Amniotic epithelial cell (primary cell): ENCODE data around the gene IDUA.

Source experiments
- DNase-seq: peaks from one replicate; pipeline ENCODE4 v3.0.0-alpha.2; 2010; ENCODE audit warnings: low read depth

Gene IDUA

GRCh38 chr4:956531-957230 lies 30.2 kb upstream of the IDUA start:
- no peak for DNase-seq

DNA sequence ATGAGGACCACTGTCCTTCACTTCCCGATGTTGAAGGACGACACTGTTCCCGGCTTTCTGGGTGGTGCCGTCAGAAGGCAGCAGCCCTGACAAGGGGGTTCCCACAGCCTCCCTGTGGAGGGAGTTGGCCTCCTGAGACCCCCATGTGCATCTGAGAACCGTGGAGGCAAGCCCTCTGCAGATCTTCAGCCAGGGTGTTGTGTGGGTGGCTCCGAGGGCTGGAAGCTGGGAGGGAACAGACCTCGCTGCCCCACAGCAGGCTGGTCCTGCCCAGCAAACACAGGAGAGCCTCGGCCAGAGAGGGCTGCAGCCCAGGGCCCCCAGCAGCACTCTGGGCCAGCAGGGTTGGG lies 29.6 kb upstream of the IDUA start:
- no peak for DNase-seq

GRCh38 chr4:957581-958313 lies 29.1 kb upstream of the IDUA start:
- DNase-seq: no peak

GRCh38 chr4:958314-958665 lies 28.6 kb upstream of the IDUA start:
- no peak for DNase-seq

GRCh38 chr4:958696-959337 lies 28.0 kb upstream of the IDUA start:
- no peak for DNase-seq

DNA sequence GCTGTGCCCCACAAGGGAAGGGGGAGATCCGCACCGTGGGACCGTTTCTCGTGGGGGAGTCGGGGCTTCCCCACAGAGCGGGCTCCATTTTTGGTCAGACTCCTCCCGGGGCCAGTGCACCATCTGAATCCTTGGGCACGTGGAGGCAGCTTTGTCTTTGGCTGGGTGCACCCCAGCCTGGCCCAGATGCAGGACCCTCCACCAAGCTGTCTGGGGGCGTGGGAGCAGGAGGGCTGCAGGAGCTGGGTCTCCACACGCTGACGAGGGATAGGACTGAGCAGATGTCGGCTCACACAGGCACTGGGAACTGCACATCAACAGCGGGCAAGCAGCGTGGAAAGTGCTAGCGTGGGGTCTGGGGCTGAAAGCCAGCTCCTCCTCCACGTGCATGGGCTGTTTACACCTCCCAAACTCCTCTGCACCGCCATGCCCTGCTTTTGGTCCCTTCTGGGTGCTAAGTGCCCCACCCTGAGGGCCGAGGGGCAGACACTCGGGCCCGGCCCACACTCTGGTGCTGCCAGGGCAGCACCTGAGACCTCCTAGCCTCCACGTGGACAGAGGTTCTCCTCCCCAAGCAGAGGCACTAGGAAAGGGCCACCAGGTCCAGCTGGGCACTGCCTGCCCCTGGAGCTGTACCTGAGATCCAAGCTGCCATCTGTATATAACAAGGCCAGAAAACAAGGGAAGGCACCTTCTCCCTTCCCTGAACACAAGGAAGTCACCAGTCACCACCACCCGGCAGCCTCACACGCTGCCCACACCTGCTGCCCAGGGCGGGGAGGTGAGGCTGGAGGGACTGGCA lies 27.3 kb upstream of the IDUA start:
- DNase-seq: no peak

- DNase-seq: no peak
These were observed 26.7 kb upstream of the IDUA start for GRCh38 chr4:960140-960635.

DNA sequence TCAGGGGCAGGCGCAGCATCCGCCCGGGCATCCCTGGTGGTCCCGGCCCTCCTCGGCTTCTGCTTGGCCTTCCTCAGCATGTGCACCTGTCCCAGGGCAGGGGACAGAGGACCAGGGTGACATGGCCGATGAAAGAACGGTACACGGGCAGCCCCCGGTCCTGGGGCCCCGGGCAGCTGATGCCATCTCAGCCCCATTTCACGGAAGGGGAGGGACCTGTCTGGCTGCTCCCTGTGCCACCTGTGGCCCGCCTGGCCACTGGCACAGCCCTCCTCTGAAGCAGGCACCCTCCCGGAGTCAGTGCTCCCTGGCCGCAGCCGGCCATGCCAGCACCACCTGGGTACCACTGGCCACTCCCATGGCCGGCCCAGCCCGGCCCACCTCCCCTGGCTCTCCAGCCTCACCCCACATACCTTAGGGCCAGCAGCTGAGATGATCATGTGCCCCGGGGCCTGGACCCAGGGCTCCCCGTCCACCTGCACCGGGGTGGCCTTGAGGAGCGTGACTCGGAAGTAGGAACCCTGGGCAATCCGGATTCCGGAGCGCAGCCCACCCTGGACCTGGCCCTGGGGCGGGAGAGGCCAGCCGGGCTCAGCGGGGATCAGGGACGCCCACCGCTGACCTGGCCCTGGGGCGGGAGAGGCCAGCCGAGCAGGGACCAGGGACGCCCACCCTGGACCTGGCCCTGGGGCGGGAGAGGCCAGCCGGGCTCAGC lies 26.1 kb upstream of the IDUA start:
- no peak for DNase-seq

GRCh38 chr4:961351-962230 lies 25.3 kb upstream of the IDUA start:
- DNase-seq: no peak

GRCh38 chr4:962231-963208 lies 24.3 kb upstream of the IDUA start:
- DNase-seq: no peak

- DNase-seq: no peak
These were observed 23.3 kb upstream of the IDUA start for GRCh38 chr4:963276-964225.

DNA sequence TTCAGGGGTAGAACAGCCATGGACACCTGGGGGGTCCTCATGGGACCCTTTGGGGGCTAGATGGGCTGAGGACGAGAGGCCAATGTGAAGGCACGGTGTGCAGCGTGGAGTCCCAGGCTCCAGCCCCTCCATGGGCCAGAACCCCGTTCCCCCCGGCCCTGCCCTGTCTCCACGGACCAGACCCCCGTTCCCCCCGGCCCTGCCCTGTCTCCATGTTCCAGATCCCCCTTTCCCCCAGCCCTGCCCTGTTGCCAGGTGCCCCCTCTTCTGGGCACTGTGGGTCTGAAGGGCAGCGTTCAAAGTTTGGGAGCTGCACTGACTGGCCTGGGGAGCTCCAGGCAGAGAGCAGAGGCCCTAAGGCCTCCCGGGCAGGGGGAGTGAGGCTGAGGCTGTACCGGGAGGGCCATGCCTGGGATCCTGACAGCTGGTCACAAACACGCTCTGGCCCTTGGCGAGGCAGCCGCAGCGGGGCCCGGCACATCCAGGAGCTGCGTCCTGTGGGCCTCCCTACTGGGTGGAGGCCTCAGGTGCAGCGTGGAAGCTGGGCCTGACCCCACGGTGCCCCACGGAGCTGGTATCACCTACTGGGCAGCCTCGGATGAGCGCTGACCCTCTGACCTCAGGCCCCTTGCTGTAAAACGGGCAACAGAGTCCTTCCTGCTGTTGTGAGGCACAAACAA lies 22.4 kb upstream of the IDUA start:
- DNase-seq: no peak

DNA sequence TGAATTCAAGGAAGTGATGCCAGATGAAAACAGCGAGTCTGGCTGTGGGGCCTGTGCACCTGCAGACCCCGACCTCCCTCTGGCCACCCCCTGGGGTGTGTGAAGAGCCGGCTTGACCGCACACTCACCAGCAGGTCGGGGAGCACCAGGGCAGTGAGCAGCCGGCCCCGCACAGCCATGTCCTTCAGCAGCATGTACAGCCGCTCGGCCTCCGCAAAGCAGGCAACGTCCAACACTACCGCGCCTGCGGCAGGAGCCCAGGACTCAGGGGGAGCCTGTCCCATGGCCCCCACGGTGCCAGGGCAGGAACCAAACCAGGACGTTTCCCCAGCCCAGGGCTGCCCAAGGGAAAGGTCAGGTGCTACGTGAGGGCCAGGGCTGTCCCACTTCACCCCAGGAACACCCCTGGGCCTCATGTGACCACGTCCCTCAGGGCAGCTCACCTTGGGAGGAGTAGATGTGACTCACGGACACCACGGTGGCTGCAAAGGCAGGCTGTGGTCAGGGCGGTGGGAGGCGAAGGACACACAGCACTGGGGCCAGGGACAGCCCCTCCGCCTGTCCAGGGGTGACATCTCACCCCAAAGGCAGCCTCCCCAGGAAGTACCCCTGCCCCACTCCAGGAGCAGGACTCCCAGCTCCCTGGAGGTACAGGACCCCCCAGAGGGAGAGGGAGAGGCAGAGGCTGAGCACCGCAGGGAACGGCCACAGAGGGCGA lies 21.6 kb upstream of the IDUA start:
- no peak for DNase-seq

DNA sequence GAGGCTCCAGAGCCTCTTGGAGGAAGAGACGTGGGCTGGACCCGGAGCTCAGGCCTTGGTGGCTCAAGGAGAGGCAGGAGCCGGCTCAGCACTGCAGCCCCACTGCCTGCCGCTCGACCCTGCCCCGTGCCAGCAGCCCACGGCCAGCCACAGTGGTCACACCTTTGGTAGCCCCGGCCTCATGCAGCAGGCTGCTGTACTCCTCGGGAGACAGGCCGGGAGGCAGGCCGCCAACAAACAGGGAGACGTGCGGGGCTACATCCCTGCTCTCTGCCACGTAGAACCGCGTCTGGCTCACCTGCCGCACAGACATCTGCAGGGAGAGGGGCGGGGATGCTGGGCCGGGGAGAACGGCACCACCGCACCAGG lies 21.1 kb upstream of the IDUA start:
- DNase-seq: no peak

DNA sequence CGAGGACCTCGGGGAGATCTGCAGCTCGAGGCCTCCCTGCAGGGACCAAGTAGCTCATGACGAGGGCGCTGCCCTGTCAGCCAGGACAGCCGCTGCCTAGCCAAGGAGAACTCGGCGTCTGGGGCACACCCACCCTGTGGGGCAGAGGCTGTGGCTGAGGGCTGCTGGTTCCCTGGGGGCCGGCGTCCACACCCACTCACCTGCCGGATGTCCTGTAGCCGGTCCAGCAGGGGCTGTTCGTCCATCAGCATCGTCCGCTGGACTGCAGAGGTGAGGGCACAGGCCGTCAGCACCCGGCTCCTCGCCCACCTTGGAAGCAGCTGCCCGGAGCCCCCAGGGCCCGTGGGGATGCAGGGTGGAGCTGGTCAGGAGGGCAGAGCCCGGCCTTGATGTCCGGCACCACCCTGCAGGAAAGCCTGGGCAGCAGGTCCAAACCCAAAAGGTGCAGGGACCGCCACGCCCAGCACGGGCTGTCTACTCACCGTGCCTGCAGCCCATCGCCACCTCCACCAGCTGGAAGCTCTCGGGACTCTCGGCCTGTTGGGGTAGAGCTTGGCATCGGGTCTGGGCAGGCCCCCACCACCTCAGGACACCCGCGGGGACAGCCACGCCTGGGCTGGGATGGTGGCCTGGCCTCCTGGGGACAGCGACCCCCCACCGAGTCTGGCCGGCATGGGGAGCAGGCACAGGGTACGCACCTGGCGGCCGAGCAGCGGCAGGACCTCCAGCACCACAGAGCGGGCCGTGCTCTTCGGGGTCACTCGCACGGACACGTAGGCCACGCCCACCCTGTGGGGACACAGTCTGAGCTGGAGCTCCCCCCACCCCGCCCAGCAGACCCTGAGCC lies 20.4 kb upstream of the IDUA start:
- no peak for DNase-seq
